Endodermal cell (in vitro differentiated cells): Measurements from ENCODE around the gene GFPT2. TPM values are rescaled to one million over a fixed set of nuclear protein-coding genes. Genes with fewer than 3 reads are reported as not detected.
A peak's percentile ranks its signal among the peaks of the same experiment; 100 is the strongest.

Experiments
- DNase-seq: peaks from one replicate; pipeline ENCODE4 v3.0.0-alpha.2; 2017
- H3K27ac ChIP-seq: 2 replicates; pipeline ENCODE4 v1.5.1; 2013; ENCODE audit warnings: mild to moderate bottlenecking, low read depth, low read length, moderate library complexity
- H3K27me3 ChIP-seq: 2 replicates; pipeline ENCODE4 v1.6.1; 2013; ENCODE audit warnings: mild to moderate bottlenecking, low read length, moderate library complexity; ENCODE audit not compliant: insufficient read depth, control insufficient read depth, poor library complexity, severe bottlenecking
- H3K36me3 ChIP-seq: 2 replicates; pipeline ENCODE4 v1.7.0; 2013; ENCODE audit warnings: mild to moderate bottlenecking, low read length, moderate library complexity; ENCODE audit not compliant: control insufficient read depth, insufficient read depth
- H3K4me1 ChIP-seq: one replicate; pipeline ENCODE4 v1.7.0; 2013; ENCODE audit warnings: low read length; ENCODE audit not compliant: control insufficient read depth, insufficient read depth
- H3K4me3 ChIP-seq: 2 replicates; pipeline ENCODE4 v1.5.1; 2013; ENCODE audit warnings: mild to moderate bottlenecking, low read length, moderate library complexity
- H3K9ac ChIP-seq: 2 replicates; pipeline ENCODE4 v1.6.1; 2013; ENCODE audit warnings: mild to moderate bottlenecking, low read length, moderate library complexity; ENCODE audit not compliant: poor library complexity, severe bottlenecking; ENCODE audit errors: extremely low read depth
- H3K9me3 ChIP-seq: 2 replicates; pipeline ENCODE4 v1.6.1; 2013; ENCODE audit warnings: mild to moderate bottlenecking, low read length, moderate library complexity; ENCODE audit not compliant: control insufficient read depth
- H3K27ac Mint-ChIP-seq: 2 replicates; pipeline ENCODE4 v1.8.0; 2020; ENCODE audit warnings: mixed read lengths
- H3K27me3 Mint-ChIP-seq: 2 replicates; pipeline ENCODE4 v1.8.0; 2021; ENCODE audit warnings: mild to moderate bottlenecking, mixed read lengths; ENCODE audit not compliant: insufficient read depth
- H3K36me3 Mint-ChIP-seq: 2 replicates; pipeline ENCODE4 v1.8.0; 2020; ENCODE audit warnings: low read depth, mixed read lengths
- H3K4me1 Mint-ChIP-seq: 2 replicates; pipeline ENCODE4 v1.8.0; 2020; ENCODE audit warnings: mixed read lengths
- H3K4me3 Mint-ChIP-seq: 2 replicates; pipeline ENCODE4 v1.8.0; 2020; ENCODE audit warnings: mild to moderate bottlenecking, moderate library complexity, mixed read lengths
- H3K9me3 Mint-ChIP-seq: 2 replicates; pipeline ENCODE4 v1.8.0; 2020; ENCODE audit warnings: mild to moderate bottlenecking, mixed read lengths
- CTCF ChIP-seq: fragments of 200-600 bp; sonication (generic); conservative IDR thresholded peaks from 2 replicates; pipeline ENCODE4 v1.5.0; 2021; ENCODE audit warnings: antibody characterized with exemption, mild to moderate bottlenecking
- WGBS, 2 experiments: methylation state at CpG; one replicate each; pipeline versions ENCODE4 v1.1.5 to v1.1.7; 2013; ENCODE audit warnings: missing lambda C conversion rate in 2 of 2, mixed read lengths in 1 of 2; ENCODE audit not compliant: insufficient coverage in 1 of 2, insufficient read length in 1 of 2; 5-methylcytosine and 5-hydroxymethylcytosine counted together
- total RNA-seq, 2 donors: library from RNA; stranded (reverse); fragmentation: NEBNext Ultra II Directional in 1 of 2; extraction: Animal tissue kit (Norgen Biotek cat#: 25700) in 1 of 2; gene quantifications; 2 replicates in 1 of 2; 3 replicates in 1 of 2; pipeline ENCODE4 v1.2.1, GENCODE V29; 2021

Gene GFPT2
- total RNA-seq, 2 donors from 2014 or later, result 19.5 to 37.3 TPM

- Histone ChIP-seq H3K9ac (no peak overlapping the region), H3K27ac (no peak overlapping the region)
Observed at GRCh38 chr5:180333661-180334060, 19.5 kb downstream of the GFPT2 start.

GRCh38 chr5:180332861-180333260 lies 20.3 kb downstream of the GFPT2 start:
- Histone ChIP-seq H3K27me3 (no peaks in the 10 kb centered on the region), H3K27ac (no peak overlapping the region), H3K4me3 (no peak overlapping the region), H3K36me3 (peaks cover 66% of the 10 kb centered on the region), H3K4me1 (peaks cover 16% of the 10 kb centered on the region), H3K9ac (no peak overlapping the region), H3K9me3 (no peaks in the 10 kb centered on the region)
- no peak for DNase-seq
- H3K36me3 Mint-ChIP-seq, result peaks cover 63% of the 10 kb centered on the region
- H3K27ac Mint-ChIP-seq, result no peak overlapping the region
- peaks cover 25% of the 10 kb centered on the region for H3K9me3 Mint-ChIP-seq
- no peak overlapping the region for H3K4me3 Mint-ChIP-seq
- 100% methylated on average over 3 of the region's 3 CpGs; no CpG with 5 or more reads in 1 of the 2 experiments for WGBS, 2 experiments
- peaks cover 17% of the 10 kb centered on the region for H3K4me1 Mint-ChIP-seq
- no peak for TF ChIP-seq CTCF
- H3K27me3 Mint-ChIP-seq, result no peaks in the 10 kb centered on the region

More at GRCh38 chr5:180333661-180334060, 19.5 kb downstream of the GFPT2 start:
- no peak overlapping the region for H3K4me3 Mint-ChIP-seq
- no peak overlapping the region for H3K27ac Mint-ChIP-seq
- H3K27me3 ChIP-seq, result no peaks in the 10 kb centered on the region
- H3K9me3 ChIP-seq, result no peaks in the 10 kb centered on the region
- DNase-seq, result no peak
- H3K4me1 ChIP-seq, result peaks cover 16% of the 10 kb centered on the region
- no peak overlapping the region for H3K4me3 ChIP-seq
- H3K27me3 Mint-ChIP-seq, result no peaks in the 10 kb centered on the region
- WGBS, 2 experiments, result 98 to 100% methylated on average over 3 to 4 of the region's 4 CpGs
- no peak for TF ChIP-seq CTCF
- peaks cover 65% of the 10 kb centered on the region for H3K36me3 ChIP-seq
- H3K4me1 Mint-ChIP-seq, result peaks cover 17% of the 10 kb centered on the region
- H3K36me3 Mint-ChIP-seq, result peaks cover 60% of the 10 kb centered on the region
- peaks cover 25% of the 10 kb centered on the region for H3K9me3 Mint-ChIP-seq

- peak; percentile 62 for TF ChIP-seq CTCF
- peak; percentile 95 for DNase-seq
- H3K27me3 Mint-ChIP-seq, result no peaks in the 10 kb centered on the region
- Histone ChIP-seq H3K4me3 (peak overlapping the region; percentile 64), H3K4me1 (peaks cover 16% of the 10 kb centered on the region), H3K9me3 (no peaks in the 10 kb centered on the region), H3K36me3 (peaks cover 68% of the 10 kb centered on the region), H3K27ac (peak overlapping the region; percentile 95), H3K9ac (peak overlapping the region; percentile 94), H3K27me3 (no peaks in the 10 kb centered on the region)
- H3K9me3 Mint-ChIP-seq, result peaks cover 22% of the 10 kb centered on the region
- H3K27ac Mint-ChIP-seq, result peak overlapping the region; percentile 97
- peaks cover 17% of the 10 kb centered on the region for H3K4me1 Mint-ChIP-seq
- 9 to 11% methylated on average over 1 to 13 of the region's 13 CpGs for WGBS, 2 experiments
- H3K4me3 Mint-ChIP-seq, result peak overlapping the region; percentile 13
- peaks cover 59% of the 10 kb centered on the region for H3K36me3 Mint-ChIP-seq
Observed at GRCh38 chr5:180332051-180332517, 21.1 kb downstream of the GFPT2 start.
